HAP-1 (cell line): Measurements from ENCODE around the gene SCMH1.
"Not testable (repeated sequence)": the region's sequence is repeated elsewhere in the genome, so short reads cannot be mapped to it uniquely, and the experiment has no call there.

Experiments used
- DNase-seq, 2 experiments: peaks; one replicate each; pipeline ENCODE4 v3.0.0-alpha.2; 2016 to 2020; ENCODE audit warnings: low spot score in 2 of 2
- H3K27me3 ChIP-seq: fragments of 250-450 bp; sonication (Bioruptor Pico); 2 replicates; pipeline ENCODE4 v1.5.1; 2020; ENCODE audit warnings: low read depth, mild to moderate bottlenecking, moderate library complexity
- H3K36me3 ChIP-seq: fragments of 250-450 bp; sonication (Bioruptor Pico); replicated peaks from 2 replicates; pipeline ENCODE4 v1.5.1; 2020; ENCODE audit warnings: mild to moderate bottlenecking
- H3K4me1 ChIP-seq: fragments of 250-450 bp; sonication (Bioruptor Pico); 2 replicates; pipeline ENCODE4 v1.5.1; 2020; ENCODE audit warnings: mild to moderate bottlenecking
- H3K4me3 ChIP-seq: fragments of 250-450 bp; sonication (Bioruptor Pico); 2 replicates; pipeline ENCODE4 v1.5.1; 2020; ENCODE audit warnings: mild to moderate bottlenecking, moderate library complexity
- H3K9me3 ChIP-seq: fragments of 250-450 bp; sonication (Bioruptor Pico); 2 replicates; pipeline ENCODE4 v1.5.1; 2020; ENCODE audit warnings: mild to moderate bottlenecking, moderate library complexity
- in situ Hi-C: fragments of 300-500 bp; cut with MboI; formaldehyde crosslinking; loops from 3 replicates; pipeline ENCODE4 v1.14.3; 2020; ENCODE audit warnings: low sequenced_read_pairs, inconsistent platforms, mixed read lengths

The SCMH1 gene

GRCh38 chr1:41274752-41275545 lies 32.8 kb upstream of the SCMH1 start:
- Histone ChIP-seq H3K9me3 (no peaks in the 10 kb centered on the region), H3K4me1 (no peaks in the 10 kb centered on the region), H3K27me3 (no peaks in the 10 kb centered on the region), H3K36me3 (no peaks in the 10 kb centered on the region), H3K4me3 (no peak overlapping the region)
- in situ Hi-C loops, result no loop called here
- no peak for DNase-seq

DNA sequence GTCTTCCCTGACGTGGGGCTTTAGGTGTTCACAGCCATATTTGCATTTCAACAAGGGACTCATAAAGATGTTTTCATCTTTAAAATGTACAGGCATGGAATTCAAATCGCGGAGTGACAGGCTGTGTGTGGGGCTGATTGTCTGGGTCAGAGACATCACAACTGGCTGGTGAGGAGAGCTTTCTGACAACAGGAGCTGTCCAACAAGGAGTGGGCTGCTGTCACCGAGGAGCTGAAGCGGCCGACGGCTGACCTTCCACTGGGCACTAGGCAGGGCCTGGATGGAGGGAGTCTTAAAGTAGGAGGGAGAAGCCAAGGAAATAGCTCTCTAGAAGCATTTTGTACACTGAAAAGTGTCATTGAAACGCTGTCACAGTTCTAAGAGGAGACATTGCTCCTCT lies 30.5 kb upstream of the SCMH1 start:
- Histone ChIP-seq H3K4me3 (no peak overlapping the region), H3K27me3 (no peaks in the 10 kb centered on the region), H3K9me3 (no peaks in the 10 kb centered on the region), H3K36me3 (no peaks in the 10 kb centered on the region), H3K4me1 (no peaks in the 10 kb centered on the region)
- in situ Hi-C loops, result no loop called here
- DNase-seq, result peak; percentile 8 to 29

DNA sequence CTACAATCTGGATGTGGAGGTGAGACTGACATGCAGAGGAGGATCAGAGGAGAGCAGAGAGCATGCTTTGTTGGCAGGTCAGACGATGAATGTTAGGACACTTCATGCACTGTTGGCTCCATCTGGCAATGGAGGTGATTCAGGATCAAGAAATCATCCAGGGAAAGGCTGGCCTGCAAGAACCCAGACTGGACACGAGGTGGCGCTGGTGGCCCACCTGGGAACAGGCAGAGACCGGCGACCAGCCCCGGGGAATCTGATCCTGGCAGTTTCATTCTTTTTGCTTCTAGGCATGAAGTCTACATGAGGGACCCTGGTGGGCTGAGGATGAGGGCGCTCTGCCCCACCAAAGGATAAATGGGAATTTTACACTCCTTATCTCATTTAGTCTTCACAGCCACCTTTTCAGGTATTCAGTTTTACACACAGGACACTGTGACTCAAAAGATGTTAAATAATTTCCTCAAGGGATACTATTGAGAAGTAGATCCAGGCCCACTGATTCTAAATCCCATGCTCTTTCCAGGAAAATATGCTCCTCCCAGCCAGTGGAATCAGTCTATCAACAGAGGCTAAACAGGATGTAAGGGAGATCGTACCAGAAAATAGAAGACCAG lies 26.2 kb upstream of the SCMH1 start:
- peak; percentile 66 to 85 for DNase-seq
- H3K9me3 ChIP-seq, result no peaks in the 10 kb centered on the region
- in situ Hi-C loops, result loop anchor here (5.0 kb wide), 1 partner anchor 164 kb away; no protein-coding TSS in a partner anchor
- H3K4me3 ChIP-seq, result no peak overlapping the region
- no peaks in the 10 kb centered on the region for H3K4me1 ChIP-seq
- no peaks in the 10 kb centered on the region for H3K27me3 ChIP-seq
- H3K36me3 ChIP-seq, result no peaks in the 10 kb centered on the region

- Histone ChIP-seq H3K9me3 (no peaks in the 10 kb centered on the region), H3K36me3 (no peaks in the 10 kb centered on the region), H3K4me1 (no peaks in the 10 kb centered on the region), H3K4me3 (no peak overlapping the region), H3K27me3 (no peaks in the 10 kb centered on the region)
- no peak for DNase-seq
- in situ Hi-C loops, result no loop called here
Observed at GRCh38 chr1:41261926-41262618, 20.0 kb upstream of the SCMH1 start.

GRCh38 chr1:41260768-41261167 lies 18.7 kb upstream of the SCMH1 start:
- in situ Hi-C loops, result no loop called here

GRCh38 chr1:41259221-41259620 lies 17.1 kb upstream of the SCMH1 start:
- no peaks in the 10 kb centered on the region for H3K4me1 ChIP-seq
- in situ Hi-C loops, result no loop called here
- H3K9me3 ChIP-seq, result no peaks in the 10 kb centered on the region
- H3K27me3 ChIP-seq, result no peaks in the 10 kb centered on the region
- DNase-seq, result no peak
- H3K4me3 ChIP-seq, result no peak overlapping the region
- no peaks in the 10 kb centered on the region for H3K36me3 ChIP-seq

More at GRCh38 chr1:41260768-41261167, 18.7 kb upstream of the SCMH1 start:
- H3K4me3 ChIP-seq, result no peak overlapping the region
- H3K27me3 ChIP-seq, result no peaks in the 10 kb centered on the region
- no peaks in the 10 kb centered on the region for H3K4me1 ChIP-seq
- DNase-seq, result no peak
- H3K9me3 ChIP-seq, result no peaks in the 10 kb centered on the region
- H3K36me3 ChIP-seq, result no peaks in the 10 kb centered on the region

DNA sequence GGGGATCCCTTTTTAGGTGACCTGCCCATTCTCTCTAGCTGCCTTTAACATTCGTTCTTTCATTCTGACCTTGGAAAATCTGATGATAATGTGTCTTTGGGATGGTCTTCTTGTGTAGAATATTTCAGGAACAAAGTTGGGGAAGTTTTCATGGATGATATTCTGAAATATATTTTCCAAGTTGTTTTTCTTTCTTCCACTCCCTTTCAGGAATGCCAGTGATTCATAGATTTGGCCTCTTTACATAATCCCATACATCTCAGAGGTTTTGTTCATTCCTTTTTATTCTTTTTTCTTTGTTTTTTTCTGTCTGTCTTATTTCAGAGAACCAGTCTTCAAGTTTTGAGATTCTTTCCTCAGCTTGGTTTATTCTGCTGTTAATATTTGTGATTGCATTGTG lies 13.9 kb upstream of the SCMH1 start:
- Histone ChIP-seq H3K27me3 (no peaks in the 10 kb centered on the region; the same call in 1 of the 2 replicates), H3K36me3 (no peaks in the 10 kb centered on the region), H3K4me1 (no peaks in the 10 kb centered on the region), H3K9me3 (peaks cover 9% of the 10 kb centered on the region; the same call in 1 of the 2 replicates), H3K4me3 (no peak overlapping the region)
- DNase-seq, result no peak
- in situ Hi-C loops, result no loop called here

- H3K27me3 ChIP-seq, DNase-seq, H3K9me3 ChIP-seq, in situ Hi-C loops, H3K4me3 ChIP-seq, H3K36me3 ChIP-seq, H3K4me1 ChIP-seq: not testable (repeated sequence)
Observed at GRCh38 chr1:41251120-41251519, 9.0 kb upstream of the SCMH1 start.

GRCh38 chr1:41249319-41249718 lies 7.2 kb upstream of the SCMH1 start:
- Histone ChIP-seq H3K36me3 (no peaks in the 10 kb centered on the region), H3K9me3 (peaks cover 9% of the 10 kb centered on the region; the same call in 1 of the 2 replicates), H3K27me3 (no peaks in the 10 kb centered on the region; the same call in 1 of the 2 replicates), H3K4me3 (no peak overlapping the region), H3K4me1 (peaks cover 7% of the 10 kb centered on the region; the same call in 1 of the 2 replicates)
- DNase-seq, result no peak
- in situ Hi-C loops, result no loop called here

DNA sequence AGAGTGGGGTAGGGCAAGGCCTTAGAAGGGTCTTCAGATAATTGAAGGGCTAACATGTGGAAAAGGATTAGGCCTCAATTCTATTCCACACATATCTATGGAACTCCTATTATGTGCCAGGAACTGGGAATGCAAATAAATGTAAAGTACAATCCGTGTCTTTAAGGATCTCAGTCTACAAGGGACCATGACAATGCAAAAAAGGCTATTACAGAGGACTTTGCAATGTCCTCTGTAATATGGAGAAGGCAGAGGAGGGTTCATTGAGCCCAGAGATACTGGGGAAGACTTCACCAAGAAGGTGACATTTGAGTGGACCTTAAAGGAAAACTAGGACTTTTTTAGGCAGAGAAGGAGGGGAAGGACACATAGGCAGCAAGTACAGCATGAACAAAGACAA lies 4.5 kb upstream of the SCMH1 start:
- H3K9me3 ChIP-seq, result peaks cover 5% of the 10 kb centered on the region; the same call in 1 of the 2 replicates
- in situ Hi-C loops, result no loop called here
- no peaks in the 10 kb centered on the region for H3K27me3 ChIP-seq
- H3K4me1 ChIP-seq, result peaks cover 15% of the 10 kb centered on the region
- DNase-seq, result no peak
- no peak overlapping the region for H3K4me3 ChIP-seq
- no peaks in the 10 kb centered on the region for H3K36me3 ChIP-seq

DNA sequence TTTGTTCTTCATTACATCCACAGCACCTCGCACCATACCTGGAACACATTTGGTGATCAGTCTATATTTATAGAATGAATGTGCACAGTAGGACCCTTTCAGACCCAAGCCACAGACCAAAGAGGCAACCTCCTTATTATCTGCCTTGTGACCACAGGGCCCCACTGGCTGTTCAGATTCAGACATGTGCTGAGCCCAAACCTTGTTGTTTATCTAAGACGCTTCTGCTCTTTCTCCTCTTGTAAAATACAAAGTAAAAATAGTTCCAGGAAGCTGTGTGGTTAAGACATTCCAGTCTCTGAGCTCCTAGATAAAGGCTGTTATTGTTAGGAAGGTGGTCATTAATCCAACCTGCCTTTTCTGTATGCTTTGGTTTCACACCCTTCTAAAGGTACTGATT lies 3.6 kb upstream of the SCMH1 start:
- no peaks in the 10 kb centered on the region for H3K9me3 ChIP-seq
- H3K4me1 ChIP-seq, result peaks cover 18% of the 10 kb centered on the region
- in situ Hi-C loops, result no loop called here
- H3K27me3 ChIP-seq, result no peaks in the 10 kb centered on the region
- H3K4me3 ChIP-seq, result no peak overlapping the region
- no peaks in the 10 kb centered on the region for H3K36me3 ChIP-seq
- no peak for DNase-seq

GRCh38 chr1:41243079-41243385 lies 926 bp upstream of the SCMH1 start:
- Histone ChIP-seq H3K4me3 (no peak overlapping the region; the same call in 1 of the 2 replicates), H3K36me3 (no peaks in the 10 kb centered on the region), H3K9me3 (no peaks in the 10 kb centered on the region), H3K27me3 (no peaks in the 10 kb centered on the region), H3K4me1 (peaks cover 34% of the 10 kb centered on the region)
- in situ Hi-C loops, result no loop called here
- DNase-seq, result no peak

DNA sequence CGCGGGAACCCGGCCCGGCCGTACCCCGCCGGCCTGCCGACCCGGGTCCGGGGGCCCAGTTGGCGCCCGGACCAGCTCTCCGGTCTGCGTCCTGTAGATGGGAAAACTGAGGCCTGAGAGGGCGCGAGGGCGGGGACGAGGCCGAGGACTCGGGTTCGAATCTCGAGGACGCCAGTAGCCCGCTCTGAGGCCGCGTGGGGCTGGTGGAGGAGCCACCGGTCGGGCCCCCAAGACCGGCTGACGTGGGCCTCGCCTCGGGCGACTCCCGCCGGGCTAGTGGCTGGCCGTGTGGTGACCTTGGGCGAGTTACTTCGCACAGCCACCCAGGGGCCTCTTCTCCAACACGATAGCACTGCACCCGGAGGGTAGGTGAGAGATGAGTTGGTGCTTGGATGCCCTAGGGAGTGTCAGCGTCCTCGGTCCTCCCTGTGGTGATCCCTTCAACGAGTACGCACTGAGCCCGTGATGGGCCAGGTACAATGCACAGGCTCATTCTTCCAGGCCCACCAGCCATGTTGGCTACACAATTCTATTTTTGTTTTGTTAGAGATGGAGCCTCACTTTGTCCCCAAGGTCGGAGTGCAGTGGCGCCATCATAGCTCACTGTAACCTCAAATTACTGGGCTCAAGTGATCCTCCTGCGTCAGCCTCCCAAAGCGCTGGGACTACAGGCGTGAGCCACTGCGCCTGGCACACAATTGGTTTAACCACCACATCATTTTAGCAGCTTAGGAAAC lies 404 bp upstream of the SCMH1 start:
- H3K27me3 ChIP-seq, result no peaks in the 10 kb centered on the region
- H3K36me3 ChIP-seq, result no peaks in the 10 kb centered on the region
- no peaks in the 10 kb centered on the region for H3K9me3 ChIP-seq
- DNase-seq, result no peak
- in situ Hi-C loops, result no loop called here
- H3K4me3 ChIP-seq, result peak overlapping the region; percentile 48
- H3K4me1 ChIP-seq, result peaks cover 35% of the 10 kb centered on the region
